Ramos (cell line): ENCODE measurements around the gene PFKM.
"Not testable (repeated sequence)": the region's sequence is repeated elsewhere in the genome, so short reads cannot be mapped to it uniquely, and the experiment has no call there.

Source experiments
- in situ Hi-C: fragments of 300-500 bp; cut with MboI; formaldehyde crosslinking; loops from one replicate; pipeline ENCODE4 v1.14.3; 2022; ENCODE audit warnings: low sequenced_read_pairs; ENCODE audit not compliant: unreplicated experiment

The PFKM gene

GRCh38 chr12:48155786-48156185, 36.6 kb downstream of the PFKM start:
- in situ Hi-C loops, result not testable (repeated sequence)

- in situ Hi-C loops, result no loop called here
These were observed 37.5 kb downstream of the PFKM start for GRCh38 chr12:48156652-48157017.

- in situ Hi-C loops, result no loop called here
These were observed 38.1 kb downstream of the PFKM start, which contains the start of gene ASB8 for GRCh38 chr12:48157018-48157888. ASB8 (minus strand) TSS chr12:48157515; CDS start chr12:48153496, 4,019 bp downstream.

GRCh38 chr12:48157889-48158370, 38.8 kb downstream of the PFKM start:
- in situ Hi-C loops, result no loop called here

DNA sequence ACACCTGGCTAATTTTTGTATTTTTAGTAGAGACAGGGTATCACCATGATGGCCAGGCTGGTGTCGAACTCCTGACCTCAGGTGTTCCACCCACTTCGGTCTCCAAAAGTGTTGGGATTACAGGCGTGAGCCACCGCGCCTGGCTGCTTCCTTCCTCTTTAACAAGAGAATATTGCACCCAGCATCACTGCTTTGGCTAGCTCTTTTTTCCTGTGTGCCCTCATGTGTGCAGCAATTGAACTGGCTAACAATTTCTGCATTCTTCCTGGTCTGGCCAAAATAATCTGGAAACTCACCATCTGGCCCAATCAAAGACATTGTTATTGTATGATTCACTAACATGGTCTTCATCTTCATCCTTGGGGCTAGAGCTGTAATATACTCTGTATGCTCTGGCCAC, 40.9 kb downstream of the PFKM start:
- in situ Hi-C loops, result loop anchor here (10.0 kb wide), 2 partner anchors 205 to 315 kb away; no protein-coding TSS in a partner anchor

DNA sequence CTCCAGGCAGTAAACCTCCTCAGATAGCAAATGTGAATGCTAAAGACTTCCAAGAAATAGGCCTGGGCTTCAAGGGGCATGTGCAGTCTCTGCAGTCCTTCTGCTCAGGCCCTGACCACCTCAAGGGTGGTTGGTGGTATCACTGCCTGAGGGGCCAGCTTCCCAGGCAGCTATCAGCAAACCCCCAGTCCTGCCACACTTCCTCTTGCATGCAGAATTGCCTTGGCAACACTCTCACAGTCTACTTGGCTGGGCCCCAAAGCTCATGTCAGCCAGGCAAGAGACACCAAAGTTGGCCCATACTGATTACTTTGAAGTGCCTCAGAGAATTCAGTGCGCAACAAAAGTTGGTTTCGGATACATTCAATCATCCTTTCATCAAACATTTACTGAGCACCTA, 41.6 kb downstream of the PFKM start:
- in situ Hi-C loops, result loop anchor here (10.0 kb wide), 2 partner anchors 206 to 316 kb away; no protein-coding TSS in a partner anchor

GRCh38 chr12:48163150-48163747, 44.1 kb downstream of the PFKM start:
- in situ Hi-C loops, result loop anchor here (10.0 kb wide), 2 partner anchors 208 to 318 kb away; no protein-coding TSS in a partner anchor

DNA sequence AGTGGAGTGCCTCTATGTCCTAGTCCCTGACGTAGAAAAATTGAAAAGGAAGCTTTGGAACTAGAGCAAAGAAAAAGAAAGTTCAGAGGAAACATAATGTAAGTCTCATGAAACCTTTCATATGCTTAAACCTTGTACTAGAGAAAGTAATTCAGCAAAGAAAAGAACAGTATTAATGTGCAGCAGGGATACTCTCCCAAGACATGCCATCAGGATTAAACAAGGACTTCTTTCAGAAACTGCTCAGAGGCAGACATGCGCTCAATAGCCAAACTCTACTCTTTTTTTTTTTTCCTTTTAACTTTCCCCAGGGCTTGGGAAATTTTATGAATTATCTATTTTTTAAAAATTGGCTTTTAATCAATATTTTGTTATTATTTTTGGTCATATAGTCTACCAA, 45.3 kb downstream of the PFKM start:
- in situ Hi-C loops, result loop anchor here (10.0 kb wide), 2 partner anchors 210 to 320 kb away; no protein-coding TSS in a partner anchor

DNA sequence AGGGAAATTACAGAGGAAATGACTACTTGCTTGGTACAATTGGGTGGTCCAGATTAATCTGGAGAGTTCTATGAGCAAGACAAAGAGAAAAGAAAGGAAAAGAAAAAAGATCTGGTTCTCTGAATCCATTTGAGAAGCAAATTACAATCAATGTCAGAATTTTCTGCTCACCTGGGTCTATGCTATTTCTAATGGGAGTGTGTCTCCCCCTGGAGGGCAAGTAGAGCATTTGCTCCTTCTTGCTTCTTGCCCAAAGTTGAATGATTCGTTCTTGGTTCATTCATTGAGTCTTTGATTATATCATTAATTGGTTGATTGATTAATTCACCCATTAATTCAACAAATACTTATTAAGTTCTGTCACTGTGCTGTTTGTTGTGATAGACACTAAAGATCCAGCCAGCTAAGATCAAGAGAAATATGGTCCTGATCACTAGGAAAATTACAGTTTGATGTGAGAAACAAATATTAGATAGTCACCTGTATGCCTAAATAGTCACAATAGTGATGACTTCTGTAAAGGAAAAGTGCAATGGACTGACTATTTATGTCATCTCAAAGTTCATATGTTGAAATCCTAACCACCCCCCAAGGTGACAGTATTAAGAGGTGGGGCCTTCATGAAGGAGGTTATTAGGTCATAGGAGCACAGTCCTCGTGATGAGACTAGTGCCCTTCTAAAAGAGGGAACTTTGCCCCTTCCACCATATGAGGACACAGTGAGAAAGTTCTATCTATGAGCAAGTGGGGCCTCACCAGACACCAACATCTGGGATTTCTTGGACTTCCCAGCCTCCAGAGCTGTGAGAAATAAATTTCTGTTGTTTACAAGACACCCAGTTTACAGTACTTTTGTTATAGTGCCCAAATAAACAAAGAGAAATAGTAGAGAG, 46.2 kb downstream of the PFKM start:
- in situ Hi-C loops, result loop anchor here (10.0 kb wide), 2 partner anchors 211 to 321 kb away; no protein-coding TSS in a partner anchor

- in situ Hi-C loops, result loop anchor here (10.0 kb wide), 2 partner anchors 214 to 324 kb away; no protein-coding TSS in a partner anchor
These were observed 49.8 kb downstream of the PFKM start for GRCh38 chr12:48169011-48169410.

- in situ Hi-C loops, result no loop called here
These were observed 56.7 kb downstream of the PFKM start for GRCh38 chr12:48175613-48176416.

DNA sequence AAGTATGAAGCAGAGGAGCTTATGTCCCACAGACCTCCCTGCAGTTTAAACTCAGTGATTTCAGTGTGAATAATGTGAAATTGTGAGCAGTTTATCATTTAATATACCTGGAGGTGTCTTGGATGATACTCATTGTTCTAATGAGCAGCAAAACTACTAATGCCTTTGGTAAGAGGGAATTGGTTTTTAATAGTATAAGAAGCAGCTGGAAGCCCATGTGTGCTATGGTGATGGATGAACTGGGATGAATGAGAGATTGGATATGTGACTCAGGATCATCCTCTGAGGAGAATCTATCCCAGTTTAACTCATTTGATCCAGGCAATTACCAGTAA, 57.2 kb downstream of the PFKM start:
- in situ Hi-C loops, result no loop called here

- in situ Hi-C loops, result no loop called here
These were observed 58.8 kb downstream of the PFKM start for GRCh38 chr12:48177982-48178381.

- in situ Hi-C loops, result no loop called here
These were observed 60.3 kb downstream of the PFKM start for GRCh38 chr12:48179466-48179865.

- in situ Hi-C loops, result no loop called here
These were observed 61.3 kb downstream of the PFKM start for GRCh38 chr12:48180424-48180823.

DNA sequence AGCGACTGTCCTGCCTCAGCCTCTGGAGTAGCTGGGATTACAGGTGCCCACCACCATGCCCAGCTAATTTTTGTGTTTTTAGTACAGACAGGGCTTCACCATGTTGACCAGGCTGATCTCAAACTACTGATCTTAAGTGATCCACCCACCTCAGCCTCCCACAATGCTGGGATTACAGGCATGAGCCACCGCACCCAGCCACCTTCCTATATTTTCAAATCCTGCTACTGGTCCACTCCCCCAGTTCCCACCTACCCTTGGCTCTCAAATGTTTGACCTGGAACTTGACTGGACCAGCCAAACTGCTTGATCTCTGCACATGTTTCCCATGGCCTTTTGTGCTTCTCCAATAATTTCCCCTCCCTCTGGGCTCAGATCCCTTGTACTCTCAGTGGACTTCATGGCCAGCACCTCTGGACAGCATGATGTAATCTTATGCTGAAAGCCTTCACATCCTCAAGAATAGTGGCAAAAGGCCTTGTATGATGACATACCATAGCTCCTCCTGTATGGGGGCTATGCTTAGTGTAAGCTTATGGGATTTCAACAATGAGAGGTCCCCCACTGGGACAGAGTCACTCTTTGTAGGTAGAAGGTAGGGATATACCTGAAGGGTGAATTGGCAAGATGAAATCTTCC, 61.8 kb downstream of the PFKM start:
- in situ Hi-C loops, result no loop called here

GRCh38 chr12:48182631-48183030, 63.5 kb downstream of the PFKM start:
- in situ Hi-C loops, result no loop called here

GRCh38 chr12:48183091-48183875, 64.1 kb downstream of the PFKM start, which contains the start of gene CCDC184:
CCDC184 (plus strand) TSS chr12:48183644; CDS start chr12:48184123, 479 bp downstream.
- in situ Hi-C loops, result no loop called here
